GM12875 (cell line): ENCODE results near the gene LMTK3.

Source experiments
- H3K4me3 ChIP-seq: one replicate; pipeline ENCODE4 v1.5.1; 2011; ENCODE audit warnings: low read depth, low read length, control low read depth
- TF ChIP-seq, protein P1 (sequence below): IDR thresholded peaks from 2 replicates; pipeline ENCODE4 v1.5.1; 2011; ENCODE audit warnings: low read depth, mild to moderate bottlenecking, control low read depth, inconsistent platforms, low read length, moderate library complexity, borderline replicate concordance; ENCODE audit not compliant: insufficient read depth

LMTK3 gene

DNA sequence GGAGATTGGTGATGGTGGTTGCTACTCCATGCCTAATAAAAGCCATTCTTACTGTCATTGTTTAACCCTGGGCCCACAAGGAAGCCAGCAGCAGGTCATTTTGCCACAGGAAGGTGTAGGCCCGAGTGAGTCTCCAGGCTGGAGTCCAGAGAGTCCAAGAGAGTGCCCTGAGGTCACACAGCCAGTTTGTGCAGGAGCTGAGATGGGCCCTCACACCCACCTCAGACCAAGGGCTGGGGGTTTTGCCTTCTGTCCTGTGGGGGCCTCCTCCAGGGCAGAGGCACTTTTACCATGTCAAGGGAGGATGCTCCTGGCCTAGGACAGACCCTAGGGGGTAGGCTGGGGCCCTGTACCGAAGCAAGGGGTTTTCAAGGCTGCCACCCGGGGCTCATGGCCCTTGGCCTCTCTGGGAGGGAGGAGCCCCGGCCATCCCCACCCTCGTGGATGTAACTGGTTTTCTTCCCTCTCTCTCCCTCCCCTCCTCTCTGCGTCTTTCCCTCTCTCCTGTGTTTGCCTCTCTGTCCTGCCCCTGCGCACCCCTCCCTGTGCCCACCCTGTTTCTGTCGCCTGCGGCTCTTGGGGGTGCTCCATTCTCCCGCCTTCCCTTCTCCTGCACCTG is 34.5 kb downstream of the LMTK3 start:
- TF ChIP-seq, protein P1, sequence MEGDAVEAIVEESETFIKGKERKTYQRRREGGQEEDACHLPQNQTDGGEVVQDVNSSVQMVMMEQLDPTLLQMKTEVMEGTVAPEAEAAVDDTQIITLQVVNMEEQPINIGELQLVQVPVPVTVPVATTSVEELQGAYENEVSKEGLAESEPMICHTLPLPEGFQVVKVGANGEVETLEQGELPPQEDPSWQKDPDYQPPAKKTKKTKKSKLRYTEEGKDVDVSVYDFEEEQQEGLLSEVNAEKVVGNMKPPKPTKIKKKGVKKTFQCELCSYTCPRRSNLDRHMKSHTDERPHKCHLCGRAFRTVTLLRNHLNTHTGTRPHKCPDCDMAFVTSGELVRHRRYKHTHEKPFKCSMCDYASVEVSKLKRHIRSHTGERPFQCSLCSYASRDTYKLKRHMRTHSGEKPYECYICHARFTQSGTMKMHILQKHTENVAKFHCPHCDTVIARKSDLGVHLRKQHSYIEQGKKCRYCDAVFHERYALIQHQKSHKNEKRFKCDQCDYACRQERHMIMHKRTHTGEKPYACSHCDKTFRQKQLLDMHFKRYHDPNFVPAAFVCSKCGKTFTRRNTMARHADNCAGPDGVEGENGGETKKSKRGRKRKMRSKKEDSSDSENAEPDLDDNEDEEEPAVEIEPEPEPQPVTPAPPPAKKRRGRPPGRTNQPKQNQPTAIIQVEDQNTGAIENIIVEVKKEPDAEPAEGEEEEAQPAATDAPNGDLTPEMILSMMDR = no peak

DNA sequence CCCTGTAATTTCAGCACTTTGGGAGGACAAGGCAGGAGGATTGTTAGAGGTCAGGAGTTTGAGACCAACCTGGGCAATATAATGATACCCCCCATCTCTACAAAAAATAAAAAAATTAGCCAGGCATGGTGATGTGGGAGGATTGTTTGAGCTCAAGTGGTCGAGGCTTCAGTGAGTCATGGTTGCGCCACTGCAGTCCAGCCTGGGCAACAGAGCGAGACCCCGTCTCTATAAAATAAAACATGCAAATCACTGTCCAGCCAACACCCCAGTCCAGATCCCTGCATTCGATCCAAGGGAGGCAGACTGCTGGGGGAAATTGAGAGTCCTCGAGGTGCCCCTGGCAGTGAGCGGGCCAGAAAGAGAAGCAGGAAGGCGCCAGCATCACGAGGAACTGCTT is 35.5 kb downstream of the LMTK3 start:
- no peak overlapping the region for H3K4me3 ChIP-seq
- TF ChIP-seq, protein P1 = no peak

More for the DNA sequence above, 34.5 kb downstream of the LMTK3 start:
- no peak overlapping the region for H3K4me3 ChIP-seq

DNA sequence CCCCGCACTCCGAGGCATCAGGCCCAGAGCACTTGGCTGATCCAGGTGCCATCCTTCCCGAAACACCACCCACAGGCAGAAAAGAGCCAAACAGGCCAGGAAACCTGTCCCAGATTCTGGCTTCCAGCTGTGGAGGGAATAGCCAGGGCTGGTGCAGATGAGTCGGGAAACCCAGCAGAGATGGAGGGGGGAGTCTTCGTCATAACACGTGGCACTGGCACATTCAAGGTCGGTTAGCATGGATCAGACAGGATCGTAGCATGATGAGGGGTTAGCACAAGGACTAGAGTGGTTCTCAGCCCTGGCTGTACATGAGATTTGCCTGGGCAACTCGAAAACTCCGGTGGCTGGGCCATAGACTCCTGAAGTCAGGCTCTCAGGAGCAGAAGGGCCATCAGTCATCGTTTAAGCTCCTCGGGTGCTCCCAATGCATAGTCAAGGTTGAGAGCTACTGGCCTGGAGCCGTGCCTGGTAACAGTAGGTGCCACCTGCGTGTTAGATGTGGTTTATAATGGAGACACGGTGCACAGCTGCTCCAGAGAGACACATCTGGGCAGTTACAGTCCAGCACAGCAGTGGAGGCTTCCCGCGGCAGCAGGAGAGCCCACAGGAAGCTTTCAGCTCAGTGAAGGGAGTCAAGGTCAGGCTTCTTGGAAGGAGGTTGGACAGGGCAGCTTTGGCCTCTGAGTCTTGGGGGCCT is 36.1 kb downstream of the LMTK3 start:
- TF ChIP-seq, protein P1 = no peak
- H3K4me3 ChIP-seq = no peak overlapping the region

DNA sequence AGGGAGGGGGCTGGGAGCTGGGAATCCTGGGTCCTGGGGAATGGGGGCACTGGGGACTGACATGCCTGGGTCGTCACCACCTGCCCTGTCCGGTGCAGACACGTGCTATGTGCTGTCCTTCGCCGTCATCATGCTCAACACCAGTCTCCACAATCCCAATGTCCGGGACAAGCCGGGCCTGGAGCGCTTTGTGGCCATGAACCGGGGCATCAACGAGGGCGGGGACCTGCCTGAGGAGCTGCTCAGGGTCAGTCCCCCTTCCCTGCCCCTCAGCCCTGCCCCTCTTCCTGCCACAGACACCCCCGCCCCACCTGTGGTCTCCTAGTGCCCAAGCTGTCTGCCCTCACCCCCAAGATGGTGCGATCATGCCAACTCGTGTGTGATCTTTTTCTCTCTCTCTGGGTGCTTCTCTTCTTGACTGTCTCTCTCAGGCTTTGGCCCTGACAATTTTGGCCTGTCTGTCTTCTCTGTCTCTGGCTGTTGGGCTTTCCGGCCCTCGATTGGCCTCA is 37.5 kb downstream of the LMTK3 start:
- H3K4me3 ChIP-seq = no peak overlapping the region
- TF ChIP-seq, protein P1 = no peak

DNA sequence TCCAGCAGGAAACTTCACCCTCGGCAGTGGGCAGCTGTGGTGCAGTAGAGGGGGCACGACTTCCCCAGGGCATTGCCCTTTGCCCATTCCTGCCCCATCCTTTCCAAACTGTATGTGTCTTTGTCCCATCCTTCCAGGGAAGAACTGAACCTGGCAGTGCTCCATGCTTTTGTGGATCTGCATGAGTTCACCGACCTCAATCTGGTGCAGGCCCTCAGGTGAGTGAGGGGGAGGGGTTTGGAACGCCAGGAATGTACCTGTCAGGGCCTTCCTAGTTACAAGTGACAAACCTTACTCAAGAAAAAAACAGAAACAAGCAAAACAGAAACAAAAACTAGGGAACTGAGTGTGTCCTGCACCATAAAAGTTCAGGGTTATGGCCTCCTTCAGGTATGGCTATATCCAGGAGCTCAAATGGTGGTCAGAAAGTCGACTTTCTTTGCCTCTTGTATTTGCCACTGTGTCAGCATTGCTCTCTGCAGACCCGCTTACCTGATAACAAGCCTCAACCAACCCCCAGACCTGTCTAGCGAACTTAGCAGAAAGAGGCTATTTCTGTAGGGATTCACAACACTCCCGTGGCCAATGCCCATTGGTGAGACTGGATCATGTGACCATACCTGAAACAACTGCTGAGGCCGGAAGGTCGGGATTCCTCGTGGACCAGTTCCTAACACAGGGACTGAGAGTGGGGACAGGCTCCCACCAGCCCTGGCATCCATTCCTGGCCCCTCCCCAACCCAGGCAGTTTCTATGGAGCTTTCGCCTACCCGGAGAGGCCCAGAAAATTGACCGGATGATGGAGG is 38.3 kb downstream of the LMTK3 start:
- TF ChIP-seq, protein P1 = no peak

DNA sequence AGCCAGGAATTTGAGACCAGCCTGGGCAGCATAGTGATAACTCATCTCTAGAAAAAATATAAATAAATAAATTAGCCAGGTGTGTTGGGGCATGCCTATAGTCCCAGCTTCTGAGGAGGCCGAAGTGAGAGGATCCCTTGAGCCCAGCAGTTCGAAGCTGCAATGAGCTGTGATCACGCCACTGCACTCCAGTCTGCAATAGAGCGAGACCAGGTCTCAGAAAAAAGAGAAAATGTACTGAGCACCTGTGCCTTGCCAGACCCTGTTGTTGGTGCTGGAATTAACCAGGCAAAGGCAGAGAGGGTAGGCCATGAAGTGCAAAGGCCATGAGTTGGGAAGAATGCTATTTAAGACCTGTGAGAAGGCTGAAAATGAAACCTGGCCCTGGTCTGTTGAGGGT is 39.8 kb downstream of the LMTK3 start:
- TF ChIP-seq, protein P1 = no peak
- no peak overlapping the region for H3K4me3 ChIP-seq

More for the DNA sequence above, 38.3 kb downstream of the LMTK3 start:
- H3K4me3 ChIP-seq = no peak overlapping the region
